GM12865 (cell line): ENCODE measurements around the gene CDH4.

Experiments used
- DNase-seq: peaks from one replicate; pipeline ENCODE4 v3.0.0; 2010; ENCODE audit warnings: low read depth
- H3K4me3 ChIP-seq: 2 replicates; pipeline ENCODE4 v1.5.1; 2011; ENCODE audit warnings: mild to moderate bottlenecking, low read depth, low read length, control low read depth
- CTCF ChIP-seq: IDR thresholded peaks from 2 replicates; pipeline ENCODE4 v1.5.1; 2011; ENCODE audit warnings: low read length, control low read depth, low read depth, inconsistent platforms; ENCODE audit not compliant: insufficient read depth; ENCODE audit errors: missing control alignments

Gene CDH4

DNA sequence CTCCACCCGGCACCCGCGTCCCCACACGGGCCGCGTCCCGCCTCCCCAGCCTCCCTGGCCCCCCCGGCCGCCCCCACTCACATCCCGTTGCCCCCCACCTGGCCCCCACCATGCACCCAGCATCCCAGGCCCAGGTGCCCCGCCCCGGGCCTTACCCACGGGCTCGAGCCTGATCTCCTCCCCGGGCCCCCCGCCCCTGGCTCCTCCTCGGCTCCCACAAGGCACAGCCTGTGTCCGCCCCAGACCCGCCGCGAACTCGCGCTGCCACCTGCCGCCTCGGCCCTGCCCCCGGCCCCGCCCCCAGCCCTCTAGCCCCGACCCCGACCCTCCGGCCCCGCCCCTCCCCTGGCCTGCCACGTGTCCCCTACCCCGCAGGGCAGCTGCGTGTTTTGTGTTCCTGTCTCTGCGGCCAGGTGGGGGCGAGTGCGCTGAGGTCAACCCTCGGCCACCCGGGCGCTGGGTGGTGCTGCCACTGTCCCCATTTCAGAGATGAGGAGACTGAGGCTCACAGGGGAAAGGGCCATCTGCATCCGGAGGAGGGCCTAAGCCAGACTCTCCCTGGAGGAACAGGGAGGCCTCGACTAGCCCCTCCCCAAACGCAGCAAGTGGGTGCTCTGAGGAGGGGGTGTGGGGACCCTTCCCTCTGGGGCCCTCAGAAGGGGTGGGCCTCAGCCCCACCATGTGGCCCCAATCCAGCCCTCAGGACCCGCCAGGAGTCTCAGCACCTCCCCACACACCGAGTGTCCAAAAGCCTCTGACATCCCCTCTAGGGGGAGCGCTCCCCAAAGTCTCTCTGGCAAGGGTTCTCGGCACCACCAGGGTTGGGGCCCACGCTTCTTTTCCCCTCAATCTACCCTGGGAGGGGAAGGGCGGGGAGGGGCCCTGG, 713.8 kb downstream of the CDH4 start:
- H3K4me3 ChIP-seq: no peak overlapping the region
- no peak for TF ChIP-seq CTCF
- DNase-seq: no peak

GRCh38 chr20:61966492-61967244, 714.6 kb downstream of the CDH4 start:
- no peak overlapping the region for H3K4me3 ChIP-seq
- no peak for TF ChIP-seq CTCF
- DNase-seq: no peak

- no peak overlapping the region for H3K4me3 ChIP-seq
- DNase-seq: no peak
- no peak for TF ChIP-seq CTCF
Observed at GRCh38 chr20:61967300-61967699, 715.2 kb downstream of the CDH4 start.

DNA sequence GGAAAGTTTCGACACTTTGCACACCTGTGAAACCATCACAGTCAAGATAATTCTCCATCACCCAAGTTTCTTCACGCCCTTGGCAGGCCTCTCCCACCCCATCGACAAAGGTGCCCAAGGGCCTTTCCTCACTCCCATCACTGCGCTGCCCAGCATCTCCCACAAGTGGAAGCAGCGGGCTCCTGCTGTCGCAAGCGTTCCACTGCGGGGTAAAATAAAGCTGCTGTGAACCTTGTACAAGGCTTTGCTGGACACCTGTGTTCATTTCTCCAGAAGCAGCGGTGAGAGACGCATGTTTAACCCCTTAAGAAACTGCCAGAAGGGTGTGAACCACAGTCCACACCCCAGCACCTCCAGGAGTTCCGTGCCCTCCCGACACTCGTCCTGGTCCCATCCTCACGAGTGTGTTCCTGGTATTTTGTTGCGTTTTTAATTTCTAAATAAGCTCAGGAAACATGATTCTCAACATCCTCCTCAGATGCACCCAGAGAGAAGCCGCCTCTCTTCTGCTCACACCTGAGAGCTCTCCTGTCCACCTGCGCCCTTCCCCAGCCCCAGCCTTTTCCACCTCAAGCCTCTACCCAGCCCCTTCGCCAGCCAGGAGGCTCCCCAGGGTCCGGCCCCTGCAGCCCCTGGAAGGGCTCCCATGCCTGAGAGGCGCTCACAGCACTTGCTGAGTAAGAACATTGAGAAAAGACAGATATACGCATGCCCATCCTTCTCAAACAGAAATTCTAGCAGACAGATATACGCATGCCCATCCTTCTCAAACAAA, 716.2 kb downstream of the CDH4 start:
- no peak for TF ChIP-seq CTCF
- DNase-seq: no peak
- H3K4me3 ChIP-seq: no peak overlapping the region

- no peak overlapping the region for H3K4me3 ChIP-seq
- no peak for DNase-seq
Observed at GRCh38 chr20:61968932-61969331, 716.9 kb downstream of the CDH4 start.

More at GRCh38 chr20:61968932-61969331, 716.9 kb downstream of the CDH4 start:
- TF ChIP-seq CTCF: no peak
